ENCODE measurements around the gene TMPRSS13. TPM values are rescaled to one million over a fixed set of nuclear protein-coding genes. Genes with fewer than 3 reads are reported as not detected.

The TMPRSS13 gene
- total and polyA plus RNA-seq, 11 donors: 0.03 to 0.51 (median 0.12) TPM; not detected in 5

GRCh38 chr11:117908959-117909610 is 20.1 kb downstream of the TMPRSS13 start:
- Histone ChIP-seq H3K27ac (no peak overlapping the region), H3K9me3 (no peaks in the 10 kb centered on the region), H3K4me1 (peaks cover 0 to 8% (median 0%) of the 10 kb centered on the region in 12 donors), H3K27me3 (peaks cover 0 to 2% (median 0%) of the 10 kb centered on the region in 9 donors), H3K4me3 (no peak overlapping the region), H3K36me3 (no peaks in the 10 kb centered on the region)
- ATAC-seq (no peak), DNase-seq (no peak)
- TF ChIP-seq POLR2A (IDR thresholded peaks at IDR 0.05) (no peak), CTCF (IDR thresholded peaks at IDR 0.05) (no peak)
- intact Hi-C loops (cut with DNase I): loop anchor here in 1 of 10 donors (5.0 kb wide), 1 partner anchor 67 kb away; no protein-coding TSS in a partner anchor
- 73 to 87% (median 79%) methylated on average over 4 of the region's 4 CpGs for WGBS, 4 donors

GRCh38 chr11:117908109-117908895 is 20.9 kb downstream of the TMPRSS13 start:
- H3K9me3 ChIP-seq: no peaks in the 10 kb centered on the region
- H3K4me1 ChIP-seq: peaks cover 0 to 8% (median 0%) of the 10 kb centered on the region in 12 donors
- peaks cover 0 to 2% (median 0%) of the 10 kb centered on the region in 9 donors for H3K27me3 ChIP-seq
- no peaks in the 10 kb centered on the region for H3K36me3 ChIP-seq
- no peak overlapping the region for H3K27ac ChIP-seq
- intact Hi-C loops (cut with DNase I): loop anchor here in 1 of 10 donors (5.0 kb wide), 1 partner anchor 66 kb away; no protein-coding TSS in a partner anchor
- TF ChIP-seq CTCF (IDR thresholded peaks at IDR 0.05): no peak
- TF ChIP-seq POLR2A (IDR thresholded peaks at IDR 0.05): no peak
- H3K4me3 ChIP-seq: no peak overlapping the region
- DNase-seq (no peak), ATAC-seq (no peak)
- WGBS, 4 donors: 82 to 89% (median 84%) methylated on average over 11 to 17 of the region's 17 CpGs

- H3K9me3 ChIP-seq: no peaks in the 10 kb centered on the region
- peak; percentile 74 to 97 (median 95) for ATAC-seq
- intact Hi-C loops (cut with DNase I): loop anchor here in 1 of 10 donors (5.0 kb wide), 1 partner anchor 65 kb away; no protein-coding TSS in a partner anchor
These were observed 21.7 kb downstream of the TMPRSS13 start for GRCh38 chr11:117907276-117908108.

More at GRCh38 chr11:117907276-117908108, 21.7 kb downstream of the TMPRSS13 start:
- no peaks in the 10 kb centered on the region for H3K36me3 ChIP-seq
- WGBS, 4 donors: 43 to 58% (median 45%) methylated on average over 19 to 24 of the region's 24 CpGs
- H3K27ac ChIP-seq: no peak overlapping the region
- peaks cover 0 to 2% (median 0%) of the 10 kb centered on the region in 9 donors for H3K27me3 ChIP-seq
- peak; percentile 82 to 91 (median 83) for DNase-seq
- H3K4me3 ChIP-seq: peak overlapping the region in 1 of 12 donors; percentile 16
- TF ChIP-seq CTCF (IDR thresholded peaks at IDR 0.05): no peak
- peaks cover 0 to 8% (median 0%) of the 10 kb centered on the region in 12 donors for H3K4me1 ChIP-seq

Data from heart left ventricle (tissue), 16 donors.